ENCODE measurements around the gene MRPS33. TPM values are rescaled to one million over a fixed set of nuclear protein-coding genes. Genes with fewer than 3 reads are reported as not detected.
"Not testable (repeated sequence)": the region's sequence is repeated elsewhere in the genome, so short reads cannot be mapped to it uniquely, and the experiment has no call there.

The MRPS33 gene
- total RNA-seq, result 41.9 TPM
- long read RNA-seq, full-length matches to known transcripts, result 7 of 10 reads
- long read RNA-seq, partial matches to known transcripts, result 1 of 10 reads
- long read RNA-seq, other reads (novel, unspliced or antisense), result 2 of 10 reads

GRCh38 chr7:141014524-141015395, at the start of gene MRPS33:
Gene MRPS33 (minus strand): TSS chr7:141014952. CDS start chr7:141010633, 4,319 bp downstream.
- peak; percentile 96 for DNase-seq (ENCODE audit: low spot score)

- DNase-seq (ENCODE audit: low spot score), result no peak
Measured at GRCh38 chr7:141057788-141058187, 43.0 kb upstream of the MRPS33 start.

GRCh38 chr7:141055146-141055545, 40.4 kb upstream of the MRPS33 start:
- DNase-seq (ENCODE audit: low spot score), result no peak

GRCh38 chr7:141053626-141054025, 38.9 kb upstream of the MRPS33 start:
- no peak for DNase-seq (ENCODE audit: low spot score)

GRCh38 chr7:141045842-141046620, 31.3 kb upstream of the MRPS33 start:
- no peak for DNase-seq (ENCODE audit: low spot score)

- DNase-seq (ENCODE audit: low spot score), result no peak
Measured at GRCh38 chr7:141045126-141045841, 30.5 kb upstream of the MRPS33 start.

- DNase-seq (ENCODE audit: low spot score), result no peak
Measured at GRCh38 chr7:141043616-141044015, 28.9 kb upstream of the MRPS33 start.

GRCh38 chr7:141042222-141043193, 27.8 kb upstream of the MRPS33 start:
- no peak for DNase-seq (ENCODE audit: low spot score)

- DNase-seq (ENCODE audit: low spot score), result no peak
Measured at GRCh38 chr7:141039376-141039775, 24.6 kb upstream of the MRPS33 start.

- not testable (repeated sequence) for DNase-seq (ENCODE audit: low spot score)
Measured at GRCh38 chr7:141038100-141038499, 23.3 kb upstream of the MRPS33 start.

- not testable (repeated sequence) for DNase-seq (ENCODE audit: low spot score)
Measured at GRCh38 chr7:141032539-141033323, 18.0 kb upstream of the MRPS33 start.

GRCh38 chr7:141028767-141029166, 14.0 kb upstream of the MRPS33 start:
- no peak for DNase-seq (ENCODE audit: low spot score)

GRCh38 chr7:141027043-141027442, 12.3 kb upstream of the MRPS33 start:
- no peak for DNase-seq (ENCODE audit: low spot score)

- DNase-seq (ENCODE audit: low spot score), result no peak
Measured at GRCh38 chr7:141024668-141025067, 9.9 kb upstream of the MRPS33 start.

- no peak for DNase-seq (ENCODE audit: low spot score)
Measured at GRCh38 chr7:141023295-141023694, 8.5 kb upstream of the MRPS33 start.

- no peak for DNase-seq (ENCODE audit: low spot score)
Measured at GRCh38 chr7:141017555-141017954, 2.8 kb upstream of the MRPS33 start.

- DNase-seq (ENCODE audit: low spot score), result no peak
Measured at GRCh38 chr7:141016349-141016748, 1.6 kb upstream of the MRPS33 start.

- DNase-seq (ENCODE audit: low spot score), result no peak
Measured at GRCh38 chr7:141014125-141014523, 628 bp downstream of the MRPS33 start.

- DNase-seq (ENCODE audit: low spot score), result no peak
Measured at GRCh38 chr7:141013345-141013715, 1.4 kb downstream of the MRPS33 start.
